GM12865 (cell line): ENCODE results near the gene IPMK.

Experiments
- DNase-seq: peaks from one replicate; pipeline ENCODE4 v3.0.0; 2010; ENCODE audit warnings: low read depth
- H3K4me3 ChIP-seq: 2 replicates; pipeline ENCODE4 v1.5.1; 2011; ENCODE audit warnings: mild to moderate bottlenecking, low read depth, low read length, control low read depth
- TF ChIP-seq, protein P1 (sequence below): IDR thresholded peaks from 2 replicates; pipeline ENCODE4 v1.5.1; 2011; ENCODE audit warnings: low read length, control low read depth, low read depth, inconsistent platforms; ENCODE audit not compliant: insufficient read depth; ENCODE audit errors: missing control alignments

Gene IPMK

GRCh38 chr10:58189269-58189668 lies 78.4 kb downstream of the IPMK start:
- TF ChIP-seq, protein P1, sequence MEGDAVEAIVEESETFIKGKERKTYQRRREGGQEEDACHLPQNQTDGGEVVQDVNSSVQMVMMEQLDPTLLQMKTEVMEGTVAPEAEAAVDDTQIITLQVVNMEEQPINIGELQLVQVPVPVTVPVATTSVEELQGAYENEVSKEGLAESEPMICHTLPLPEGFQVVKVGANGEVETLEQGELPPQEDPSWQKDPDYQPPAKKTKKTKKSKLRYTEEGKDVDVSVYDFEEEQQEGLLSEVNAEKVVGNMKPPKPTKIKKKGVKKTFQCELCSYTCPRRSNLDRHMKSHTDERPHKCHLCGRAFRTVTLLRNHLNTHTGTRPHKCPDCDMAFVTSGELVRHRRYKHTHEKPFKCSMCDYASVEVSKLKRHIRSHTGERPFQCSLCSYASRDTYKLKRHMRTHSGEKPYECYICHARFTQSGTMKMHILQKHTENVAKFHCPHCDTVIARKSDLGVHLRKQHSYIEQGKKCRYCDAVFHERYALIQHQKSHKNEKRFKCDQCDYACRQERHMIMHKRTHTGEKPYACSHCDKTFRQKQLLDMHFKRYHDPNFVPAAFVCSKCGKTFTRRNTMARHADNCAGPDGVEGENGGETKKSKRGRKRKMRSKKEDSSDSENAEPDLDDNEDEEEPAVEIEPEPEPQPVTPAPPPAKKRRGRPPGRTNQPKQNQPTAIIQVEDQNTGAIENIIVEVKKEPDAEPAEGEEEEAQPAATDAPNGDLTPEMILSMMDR = no peak
- DNase-seq = no peak
- H3K4me3 ChIP-seq = no peak overlapping the region

DNA sequence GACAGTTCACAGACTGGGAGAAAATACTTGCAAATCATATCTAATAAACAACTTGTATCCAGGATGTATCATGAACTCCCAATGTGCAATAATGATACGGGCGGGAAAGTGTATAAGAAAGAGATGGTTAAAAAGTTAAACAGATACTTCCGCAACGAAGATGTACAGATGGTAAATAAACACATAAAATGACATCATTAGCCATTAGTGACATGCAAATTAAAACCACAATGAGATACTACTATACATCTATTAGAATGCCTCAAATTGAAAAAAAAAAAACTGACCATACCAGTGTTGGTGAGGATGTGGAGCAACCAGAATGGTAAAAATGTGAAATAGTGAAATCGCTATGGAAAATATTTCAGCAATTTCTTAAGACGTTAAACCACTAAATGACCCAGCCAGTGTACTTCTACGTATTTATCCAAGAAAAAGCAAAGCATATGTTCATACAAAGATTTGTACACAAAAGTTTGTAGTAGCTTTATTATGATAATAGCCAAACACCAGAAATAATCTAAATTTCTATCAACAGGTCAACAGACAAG lies 83.5 kb downstream of the IPMK start:
- H3K4me3 ChIP-seq = no peak overlapping the region
- no peak for DNase-seq
- TF ChIP-seq, protein P1 = no peak

- no peak for DNase-seq
- TF ChIP-seq, protein P1 = no peak
- H3K4me3 ChIP-seq = no peak overlapping the region
These were observed 87.0 kb downstream of the IPMK start for GRCh38 chr10:58180666-58181065.

GRCh38 chr10:58179238-58179637 lies 88.5 kb downstream of the IPMK start:
- H3K4me3 ChIP-seq = no peak overlapping the region
- no peak for DNase-seq
- TF ChIP-seq, protein P1 = no peak

DNA sequence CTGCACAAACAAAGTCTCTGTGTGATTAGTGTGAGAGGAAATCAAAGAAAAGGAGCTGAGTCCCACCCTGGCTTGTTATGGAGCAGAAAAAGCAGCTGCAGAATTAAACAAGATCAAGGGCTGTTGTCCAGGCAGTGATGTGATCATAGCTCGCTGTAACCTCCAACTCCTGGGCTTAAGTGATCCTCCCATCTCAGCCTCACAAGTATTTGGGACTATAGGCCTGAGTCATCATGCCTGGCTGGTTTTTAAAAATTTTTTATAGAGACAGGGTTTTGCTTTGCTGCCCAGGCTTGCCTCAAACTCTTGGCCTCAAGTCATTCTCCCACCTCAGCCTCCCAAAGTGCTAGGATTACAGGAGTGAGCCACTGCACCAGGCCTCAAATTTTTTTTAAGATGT lies 88.9 kb downstream of the IPMK start:
- DNase-seq = no peak
- H3K4me3 ChIP-seq = no peak overlapping the region
- TF ChIP-seq, protein P1 = no peak

- no peak overlapping the region for H3K4me3 ChIP-seq
- TF ChIP-seq, protein P1 = peak; percentile 34
- no peak for DNase-seq
These were observed 90.2 kb downstream of the IPMK start for GRCh38 chr10:58177362-58177947.
